ENCODE results near the gene VMP1. TPM values are rescaled to one million over a fixed set of nuclear protein-coding genes. Genes with fewer than 3 reads are reported as not detected.
"Not testable (repeated sequence)": the region's sequence is repeated elsewhere in the genome, so short reads cannot be mapped to it uniquely, and the experiment has no call there.

The VMP1 gene
- total RNA-seq, 2 donors from 2014 or later = 259 to 390 TPM

DNA sequence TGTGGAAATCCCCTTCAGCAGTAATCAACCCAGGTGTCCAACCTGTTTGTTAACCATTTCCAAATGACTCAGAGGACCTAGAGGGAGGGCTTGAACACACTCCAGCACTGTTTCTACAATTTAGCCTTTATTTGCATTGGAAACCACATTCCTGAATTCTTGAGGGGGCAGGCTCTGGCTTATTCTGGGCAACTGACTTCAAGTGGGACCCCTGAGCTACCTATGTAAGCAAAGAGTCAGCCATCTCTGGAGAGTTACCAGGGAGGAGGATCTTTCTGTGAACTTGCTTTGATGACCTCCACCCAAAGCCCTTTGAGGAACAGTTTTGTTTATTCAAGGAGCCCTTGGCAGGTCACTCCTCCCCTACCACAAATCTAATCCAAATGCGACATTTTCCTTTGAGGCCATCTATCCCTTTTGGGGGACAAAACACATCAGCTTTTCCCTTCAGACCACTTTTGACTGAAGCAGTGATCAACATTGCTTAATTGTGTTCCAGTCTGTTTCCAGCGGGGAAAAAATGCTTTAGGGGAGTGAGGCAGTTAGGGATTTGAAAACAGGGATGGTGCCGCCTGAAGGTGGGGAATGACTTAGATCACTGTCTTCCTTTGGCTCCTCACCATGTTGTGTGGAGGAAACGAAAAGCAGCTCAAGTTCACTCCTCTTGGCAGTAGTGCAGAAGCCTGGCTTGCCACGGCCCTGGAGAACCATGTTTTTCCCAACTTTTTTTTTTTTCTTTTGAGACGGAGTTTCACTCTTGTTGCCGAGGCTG lies 139.1 kb downstream of the VMP1 start:
- intact Hi-C loops (cut with DNase I) = no loop called here
- peak; percentile 88 for DNase-seq (ENCODE audit: low spot score)

DNA sequence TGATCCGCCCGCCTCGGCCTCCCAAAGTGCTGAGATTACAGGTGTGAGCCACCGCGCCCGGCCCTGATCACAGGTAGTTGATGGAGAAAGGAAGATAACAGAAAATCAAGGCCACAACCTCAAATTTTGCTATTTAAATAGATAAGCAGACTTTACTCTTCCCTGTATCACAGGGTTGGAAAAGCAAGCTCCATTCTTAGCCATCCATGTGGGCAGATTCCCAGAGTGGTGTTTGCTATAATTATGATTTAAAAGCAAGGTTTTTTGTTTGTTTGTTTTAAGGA lies 140.9 kb downstream of the VMP1 start:
- intact Hi-C loops (cut with DNase I) = no loop called here

DNA sequence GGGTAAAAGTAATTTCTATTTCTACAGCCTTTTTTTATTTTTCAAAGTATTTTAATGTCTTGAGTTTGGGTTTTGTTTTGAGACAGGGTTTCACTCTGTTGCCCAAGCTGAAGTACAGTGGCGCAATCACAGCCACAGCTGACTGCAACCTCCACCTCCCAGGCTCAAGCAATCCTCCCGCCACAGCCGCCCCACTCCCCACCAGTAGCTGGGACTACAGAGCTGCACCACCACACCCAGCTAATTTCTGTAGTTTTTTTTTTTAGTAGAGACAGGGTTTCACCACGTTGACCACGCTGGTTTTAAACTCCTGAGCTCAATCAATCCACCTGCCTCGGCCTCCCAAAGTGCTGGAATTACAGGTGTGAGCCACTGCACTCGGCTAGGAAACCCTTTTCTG lies 141.3 kb downstream of the VMP1 start:
- peak; percentile 88 for DNase-seq (ENCODE audit: low spot score)
- intact Hi-C loops (cut with DNase I) = no loop called here

More for the DNA sequence above, 140.9 kb downstream of the VMP1 start:
- no peak for DNase-seq (ENCODE audit: low spot score)

DNA sequence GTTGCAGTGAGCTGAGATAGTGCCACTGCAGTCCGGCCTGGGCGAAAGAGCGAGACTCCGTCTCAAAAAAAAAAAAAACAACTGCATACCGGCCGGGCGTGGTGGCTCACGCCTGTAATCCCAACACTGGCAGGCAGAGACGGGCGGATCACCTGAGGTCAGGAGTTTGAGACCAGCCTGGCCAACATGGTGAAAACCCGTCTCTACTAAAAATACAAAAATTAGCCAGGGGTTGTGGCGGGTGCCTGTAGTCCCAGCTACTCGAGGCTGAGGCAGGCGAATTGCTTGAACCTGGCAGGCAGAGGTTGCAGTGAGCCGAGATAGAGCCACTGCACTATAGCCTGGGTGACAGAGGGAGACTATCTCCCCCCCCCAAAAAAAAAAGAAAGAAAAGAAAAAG lies 142.9 kb downstream of the VMP1 start:
- DNase-seq (ENCODE audit: low spot score); intact Hi-C loops (cut with DNase I): not testable (repeated sequence)

DNA sequence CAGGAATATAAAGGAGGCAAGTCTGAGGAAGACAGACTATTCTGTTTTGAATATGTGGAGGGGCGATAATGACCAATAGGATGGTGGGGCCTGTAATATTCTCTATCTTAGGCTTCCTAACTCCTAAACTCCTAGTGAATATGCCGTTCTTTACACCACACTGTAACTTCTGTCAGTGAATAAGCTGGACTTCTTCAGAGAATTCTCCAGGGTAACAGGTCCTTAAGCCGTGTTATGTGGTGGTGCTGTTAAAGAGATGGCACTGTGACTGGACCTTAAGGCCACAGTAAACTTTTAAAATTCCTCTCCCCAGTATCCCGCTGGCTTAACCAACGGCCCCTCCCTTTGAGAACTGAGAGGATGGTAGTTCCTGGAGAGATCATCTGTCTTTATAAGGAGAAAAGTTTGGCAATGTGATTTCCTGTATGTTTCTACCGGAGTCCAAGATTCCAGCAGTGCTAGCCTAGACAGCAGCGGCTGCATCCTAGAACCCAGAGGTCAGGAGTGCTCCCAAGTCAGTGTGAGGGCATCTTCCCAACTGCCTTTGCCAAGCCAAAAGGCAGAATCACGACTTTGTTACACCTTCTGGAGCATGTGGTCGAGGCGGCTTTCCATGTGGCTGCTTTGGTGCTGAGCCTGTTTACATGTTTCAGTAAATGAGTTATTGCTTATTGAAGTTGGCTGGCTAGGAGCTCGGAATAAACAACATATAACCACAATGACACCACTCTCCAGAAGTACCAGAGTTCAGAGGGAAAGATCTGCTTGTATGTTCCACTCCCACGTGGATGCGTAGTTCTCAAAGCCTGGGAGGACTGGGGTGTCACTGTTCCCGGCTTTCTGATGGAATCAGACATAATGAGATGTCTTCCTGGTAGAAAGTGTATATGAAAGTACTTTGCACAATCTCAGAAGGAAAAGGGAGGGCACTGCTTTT lies 144.3 kb downstream of the VMP1 start:
- DNase-seq (ENCODE audit: low spot score) = no peak
- intact Hi-C loops (cut with DNase I) = no loop called here

DNA sequence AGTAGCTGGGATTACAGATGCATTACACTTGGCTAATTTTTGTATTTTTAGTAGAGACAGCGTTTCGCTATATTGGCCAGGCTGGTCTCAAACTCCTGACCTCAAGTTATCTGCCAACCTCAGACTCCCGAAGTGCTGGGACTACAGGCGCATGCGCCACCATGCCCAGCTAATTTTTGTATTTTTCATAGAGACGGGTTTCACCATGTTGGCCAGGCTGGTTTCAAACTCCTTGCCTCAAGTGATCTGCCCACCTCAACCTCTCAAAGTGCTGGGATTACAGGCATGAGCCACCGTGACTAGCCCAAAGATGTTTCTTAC lies 145.4 kb downstream of the VMP1 start:
- intact Hi-C loops (cut with DNase I); DNase-seq (ENCODE audit: low spot score): not testable (repeated sequence)

DNA sequence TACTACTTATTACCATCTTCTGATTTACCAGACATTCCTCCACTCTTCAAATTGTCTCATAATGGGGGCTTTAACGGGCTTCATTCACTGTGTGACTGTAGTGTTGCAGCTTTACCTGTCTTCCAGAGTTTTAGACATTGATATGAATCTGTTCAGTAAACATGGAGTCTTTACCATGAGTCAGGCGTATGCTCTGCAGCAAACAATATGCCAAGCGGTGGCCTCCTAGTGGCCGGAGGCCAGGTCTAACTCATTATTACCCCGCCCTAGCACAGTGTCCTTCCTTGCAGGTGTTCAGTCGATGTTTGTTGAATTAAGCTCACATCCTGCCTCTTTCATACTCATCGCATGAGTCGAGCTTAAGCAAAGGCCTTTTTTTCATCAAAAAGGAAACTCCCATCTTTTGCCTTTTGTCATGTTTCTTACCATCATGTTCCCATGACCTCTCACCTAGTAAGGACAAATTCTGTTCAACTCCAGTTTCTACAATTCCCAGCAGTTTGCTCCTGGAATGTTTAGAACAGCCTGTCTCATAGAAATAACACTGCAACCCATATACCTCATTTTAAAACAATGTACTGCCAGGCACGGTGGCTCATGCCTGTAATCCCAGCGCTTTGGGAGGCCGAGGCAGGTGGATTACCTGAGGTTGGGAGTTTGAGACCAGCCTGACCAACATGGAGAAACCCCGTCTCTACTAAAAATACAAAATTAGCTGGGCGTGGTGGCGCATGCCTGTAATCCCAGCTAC lies 145.9 kb downstream of the VMP1 start:
- intact Hi-C loops (cut with DNase I) = no loop called here
- no peak for DNase-seq (ENCODE audit: low spot score)

DNA sequence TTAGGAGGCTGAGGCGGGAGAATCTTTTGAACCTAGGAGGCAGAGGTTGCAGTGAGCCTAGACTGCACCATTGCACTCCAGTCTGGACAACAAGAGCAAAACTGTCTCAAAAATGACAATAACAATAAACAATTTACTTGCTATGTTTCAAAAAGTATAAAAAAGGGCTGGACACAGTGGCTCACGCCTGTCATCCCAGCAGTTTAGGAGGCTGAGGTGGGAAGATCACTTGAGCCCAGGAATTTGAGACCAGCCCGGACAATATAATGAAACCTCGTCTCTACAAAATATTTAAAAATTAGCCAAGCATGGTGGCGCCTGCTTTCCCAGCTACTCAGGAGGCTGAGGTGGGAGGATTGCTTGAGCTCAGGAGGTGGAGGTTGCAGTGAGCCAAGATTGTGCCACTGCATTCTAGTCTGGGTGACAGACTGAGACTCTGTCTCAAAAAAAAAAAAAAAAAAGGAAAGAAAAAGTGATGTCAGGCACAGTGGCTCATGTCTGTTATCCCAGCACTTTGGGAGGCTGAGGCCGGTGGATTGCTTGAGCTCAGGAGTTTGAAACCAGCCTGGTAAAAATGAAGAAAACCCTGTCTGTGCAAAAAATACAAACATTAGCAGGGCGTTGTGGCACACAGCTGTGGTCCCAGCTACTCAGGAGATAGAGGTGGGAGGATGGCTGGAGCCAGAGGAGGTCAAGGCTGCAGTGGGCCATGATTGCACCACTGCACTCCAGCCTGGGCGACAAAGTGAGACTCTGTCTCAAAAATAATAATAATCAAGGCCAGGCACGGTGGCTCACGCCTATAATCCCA lies 146.7 kb downstream of the VMP1 start:
- intact Hi-C loops (cut with DNase I); DNase-seq (ENCODE audit: low spot score): not testable (repeated sequence)

DNA sequence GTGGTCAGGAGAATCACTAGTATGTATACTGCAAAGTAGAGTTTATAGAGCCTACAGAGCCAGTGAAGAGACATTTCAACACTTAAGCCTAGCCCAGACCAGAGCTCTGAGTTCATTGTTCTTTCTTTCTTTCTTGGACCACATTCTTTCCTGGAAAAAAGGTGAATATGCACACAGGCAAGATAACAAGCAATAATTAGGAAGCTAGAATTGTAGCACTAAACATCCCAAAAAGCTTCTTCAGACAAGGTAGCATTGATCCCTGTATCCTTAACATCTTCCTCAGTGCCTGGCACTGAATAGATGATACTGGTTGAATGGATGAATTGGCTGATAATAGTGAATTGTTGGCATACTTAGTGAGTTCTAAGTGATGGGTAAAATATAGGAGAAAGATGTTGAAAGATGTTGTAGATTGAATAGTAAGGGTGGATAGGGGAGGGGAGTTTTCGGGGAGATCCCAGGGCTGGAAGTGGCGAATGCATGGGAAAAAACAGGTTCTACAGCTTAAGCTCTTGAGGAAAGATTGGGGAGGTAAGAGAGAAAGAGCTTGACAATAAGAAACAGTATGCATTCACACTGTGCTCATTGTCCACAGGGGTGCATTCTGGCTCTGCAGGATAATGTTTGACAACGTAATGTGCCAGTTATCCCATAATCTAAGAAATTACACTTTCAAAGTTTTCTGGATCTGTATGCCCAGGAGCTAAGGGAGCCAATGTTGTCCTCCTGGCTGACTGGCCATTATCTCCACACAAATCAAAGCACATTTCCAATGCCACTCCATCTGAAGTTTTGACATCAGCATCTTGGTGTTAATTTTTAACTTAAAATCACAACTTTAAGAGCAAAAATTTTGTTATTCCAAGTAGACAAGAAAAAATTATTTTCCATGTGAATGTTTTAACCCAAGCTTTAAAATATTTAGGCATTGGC lies 149.7 kb downstream of the VMP1 start:
- intact Hi-C loops (cut with DNase I) = no loop called here
- DNase-seq (ENCODE audit: low spot score) = no peak

DNA sequence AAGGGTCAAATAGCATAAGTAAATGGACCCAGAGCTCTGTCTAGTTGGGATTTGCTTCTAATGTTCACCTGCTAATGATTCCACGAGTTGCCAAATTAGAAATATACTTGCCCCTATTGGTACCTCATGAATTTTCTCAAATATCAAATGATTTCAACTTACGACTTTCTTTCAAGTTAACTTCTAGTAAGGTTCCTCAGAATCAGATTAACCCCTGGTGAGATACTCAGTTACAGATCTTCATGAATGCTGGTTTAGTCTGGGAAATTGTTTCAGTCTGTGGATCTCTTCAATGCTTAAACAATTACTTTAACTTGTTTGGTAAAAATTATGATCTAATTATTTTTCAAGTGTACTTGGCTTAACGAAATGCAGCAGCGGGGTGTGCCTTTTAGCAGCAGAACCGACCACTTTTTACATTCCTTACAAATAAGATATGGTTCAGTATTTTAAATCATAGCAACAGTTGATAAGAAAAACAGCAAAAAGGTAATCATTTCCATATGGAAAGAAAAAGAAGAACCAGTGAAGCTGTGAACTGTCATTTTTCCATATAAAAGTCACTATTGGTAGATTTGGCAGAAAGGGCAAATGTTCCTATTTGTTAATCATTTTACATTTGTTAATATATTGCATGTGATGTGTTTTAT lies 150.8 kb downstream of the VMP1 start:
- no peak for DNase-seq (ENCODE audit: low spot score)
- intact Hi-C loops (cut with DNase I) = loop anchor here in 1 of 2 donors (2.0 kb wide), 1 partner anchor 107 kb away; no protein-coding TSS in a partner anchor

DNA sequence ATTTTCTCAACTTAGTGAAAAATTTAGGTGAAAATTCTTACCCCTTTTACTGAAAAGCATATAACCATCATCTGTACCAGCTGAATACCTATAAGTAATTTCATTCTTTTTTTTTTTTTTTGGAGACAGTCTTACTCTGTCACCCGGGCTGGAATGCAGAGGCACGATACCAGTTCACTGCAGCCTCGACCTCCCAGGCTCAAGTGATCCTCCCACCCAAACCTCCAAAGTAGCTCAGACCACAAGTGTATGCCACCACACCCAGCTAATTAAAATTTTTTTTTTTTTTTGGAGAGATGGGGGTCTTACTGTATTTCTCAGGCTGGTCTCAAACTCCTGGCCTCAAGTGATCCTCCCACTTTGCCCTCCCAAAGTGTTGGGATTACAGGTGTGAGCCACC lies 151.5 kb downstream of the VMP1 start:
- intact Hi-C loops (cut with DNase I) = loop anchor here in 1 of 2 donors (2.0 kb wide), 1 partner anchor 108 kb away; no protein-coding TSS in a partner anchor
- DNase-seq (ENCODE audit: low spot score) = no peak

DNA sequence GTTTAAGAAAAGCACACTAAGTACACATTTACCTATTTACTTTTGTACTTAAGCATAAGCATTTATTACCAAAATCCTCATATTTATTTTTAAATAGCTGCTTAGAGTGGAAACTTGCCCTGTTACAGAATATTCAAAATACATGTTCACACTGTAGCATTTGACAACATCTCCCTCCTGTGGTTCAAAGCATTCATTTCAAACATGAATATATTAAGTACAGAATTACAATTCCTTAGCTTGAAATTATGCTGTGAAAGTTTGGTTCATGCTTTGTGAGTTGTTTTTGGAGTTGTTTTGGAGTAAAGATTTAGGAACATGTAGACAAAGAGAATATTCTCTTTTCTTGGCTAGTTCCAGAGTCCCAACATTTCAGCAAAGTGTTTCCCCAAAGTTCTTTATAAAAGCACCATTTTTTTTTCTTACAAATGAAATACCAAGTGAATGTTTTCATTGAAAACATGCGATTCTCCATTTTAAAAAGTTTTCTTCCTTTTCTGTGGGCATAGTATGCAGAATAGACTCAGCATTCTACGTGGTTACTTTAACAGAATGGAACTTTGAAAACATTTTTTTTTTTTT lies 152.1 kb downstream of the VMP1 start:
- DNase-seq (ENCODE audit: low spot score) = no peak
- intact Hi-C loops (cut with DNase I) = loop anchor here in 1 of 2 donors (2.0 to 10.0 kb wide), 3 partner anchors 109 to 235 kb away; no protein-coding TSS in a partner anchor

DNA sequence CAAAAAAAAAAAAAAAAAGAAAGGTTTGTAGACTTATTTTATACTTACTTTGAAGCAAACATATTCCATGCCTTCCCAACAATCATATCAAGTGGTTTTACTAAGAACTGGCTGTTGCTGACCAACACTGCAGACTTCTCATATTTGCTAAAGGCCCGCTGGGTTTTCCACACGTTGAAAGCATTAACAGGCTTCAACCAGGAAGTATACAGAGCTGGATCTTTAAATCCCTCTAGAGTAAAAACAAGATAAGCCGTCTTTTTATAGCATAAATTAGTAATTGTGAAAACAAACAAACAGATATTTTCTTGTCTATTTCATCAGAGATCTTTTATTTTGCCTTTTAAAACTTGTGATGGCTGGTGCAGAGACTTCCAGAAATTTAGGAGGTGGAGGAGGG lies 156.2 kb downstream of the VMP1 start:
- intact Hi-C loops (cut with DNase I) = loop anchor here in 1 of 2 donors (10.0 kb wide), 1 partner anchor 239 kb away; no protein-coding TSS in a partner anchor
- DNase-seq (ENCODE audit: low spot score) = no peak

DNA sequence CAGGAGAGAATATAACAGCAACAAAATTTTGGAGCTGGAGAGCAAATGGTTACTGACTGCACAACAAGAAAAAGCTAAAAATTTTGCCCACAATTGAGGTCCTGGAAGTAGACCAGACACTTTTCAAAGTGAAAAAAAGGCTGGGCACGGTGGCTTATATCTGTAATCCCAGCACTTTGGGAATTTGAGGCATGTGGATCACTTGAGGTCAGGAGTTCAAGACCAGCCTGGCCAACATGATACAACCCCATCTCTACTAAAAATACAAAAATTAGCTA lies 162.4 kb downstream of the VMP1 start:
- intact Hi-C loops (cut with DNase I) = loop anchor here in 1 of 2 donors (10.0 kb wide), 1 partner anchor 245 kb away; no protein-coding TSS in a partner anchor
- DNase-seq (ENCODE audit: low spot score) = no peak

DNA sequence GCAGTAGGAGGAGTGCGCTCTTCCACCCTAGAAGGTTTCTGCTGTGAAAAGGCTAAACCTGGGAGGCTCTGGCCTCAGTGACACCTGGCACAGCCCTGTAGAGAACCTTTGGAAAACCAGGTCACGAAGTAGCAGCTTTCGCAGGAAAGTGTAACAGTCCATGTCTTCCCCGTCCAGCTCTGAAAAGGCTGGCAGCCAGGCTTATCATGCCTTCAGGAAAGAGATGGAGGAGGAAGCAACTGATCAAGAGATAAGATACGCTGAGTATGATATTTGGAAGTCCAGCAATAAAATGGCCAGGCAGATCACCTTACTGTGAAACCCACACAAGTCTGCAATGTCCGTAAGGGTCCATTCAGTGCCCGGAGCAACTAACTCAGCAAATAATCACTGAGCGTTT lies 163.0 kb downstream of the VMP1 start:
- DNase-seq (ENCODE audit: low spot score) = no peak
- intact Hi-C loops (cut with DNase I) = no loop called here

DNA sequence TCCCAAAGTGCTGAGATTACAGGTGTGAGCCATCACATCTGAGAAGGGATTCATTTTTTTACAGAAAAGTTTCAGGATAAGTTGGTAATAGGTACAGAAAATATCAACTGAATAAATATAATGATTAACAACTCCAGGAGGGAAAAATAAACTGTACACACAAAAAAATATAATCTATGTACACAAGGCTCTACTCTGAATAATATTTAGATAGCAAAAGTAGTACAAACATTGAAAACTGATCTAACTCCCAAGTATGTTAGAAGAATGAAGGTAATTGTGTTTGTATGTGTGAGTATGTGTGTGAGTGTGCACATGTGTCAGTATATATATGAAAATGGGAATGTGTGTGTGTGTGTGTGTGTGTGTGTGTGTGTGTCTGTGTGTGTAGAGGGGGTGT lies 164.9 kb downstream of the VMP1 start:
- intact Hi-C loops (cut with DNase I) = no loop called here
- DNase-seq (ENCODE audit: low spot score) = no peak

DNA sequence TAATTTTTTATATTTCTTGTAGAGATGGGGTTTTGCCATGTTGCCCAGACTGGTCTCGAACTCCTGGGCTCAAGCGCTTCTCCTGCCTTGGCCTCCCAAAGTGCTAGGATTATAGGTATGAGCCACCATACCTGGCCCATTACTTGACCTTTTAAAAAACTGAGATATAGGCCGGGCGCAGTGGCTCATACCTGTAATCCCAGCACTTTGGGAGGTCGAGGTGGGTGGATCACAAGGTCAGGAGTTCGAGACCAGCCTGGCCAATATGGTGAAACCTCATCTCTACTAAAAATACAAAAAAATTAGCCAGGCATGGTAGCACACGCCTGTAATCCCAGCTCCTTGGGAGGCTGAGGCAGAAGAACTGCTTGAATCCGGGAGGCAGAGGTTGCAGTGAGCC lies 166.0 kb downstream of the VMP1 start:
- intact Hi-C loops (cut with DNase I); DNase-seq (ENCODE audit: low spot score): not testable (repeated sequence)

All from posterior vena cava (tissue), 2 donors.